ENCODE data around the gene B3GALT5. TPM values are rescaled to one million over a fixed set of nuclear protein-coding genes. Genes with fewer than 3 reads are reported as not detected.

The B3GALT5 gene
- total and polyA plus RNA-seq, 12 donors, result 0.07 to 0.60 (median 0.25) TPM; not detected in 2

GRCh38 chr21:39647476-39647875 lies 34.7 kb downstream of the B3GALT5 start:
- 72 to 86% (median 84%) methylated on average over 5 to 6 of the region's 6 CpGs for WGBS, 4 donors
- Histone ChIP-seq H3K4me1 (replicated peaks in 1 of 2) (no peaks in the 10 kb centered on the region), H3K27ac (no peak overlapping the region), H3K4me3 (no peak overlapping the region), H3K36me3 (replicated peaks in 1 of 2) (no peaks in the 10 kb centered on the region), H3K9me3 (replicated peaks in 1 of 3) (no peaks in the 10 kb centered on the region), H3K27me3 (no peaks in the 10 kb centered on the region)
- intact Hi-C loops (cut with DNase I), result no loop called here
- TF ChIP-seq POLR2A (IDR thresholded peaks at IDR 0.05) (no peak), CTCF (IDR thresholded peaks at IDR 0.05) (no peak)
- no peak for DNase-seq

DNA sequence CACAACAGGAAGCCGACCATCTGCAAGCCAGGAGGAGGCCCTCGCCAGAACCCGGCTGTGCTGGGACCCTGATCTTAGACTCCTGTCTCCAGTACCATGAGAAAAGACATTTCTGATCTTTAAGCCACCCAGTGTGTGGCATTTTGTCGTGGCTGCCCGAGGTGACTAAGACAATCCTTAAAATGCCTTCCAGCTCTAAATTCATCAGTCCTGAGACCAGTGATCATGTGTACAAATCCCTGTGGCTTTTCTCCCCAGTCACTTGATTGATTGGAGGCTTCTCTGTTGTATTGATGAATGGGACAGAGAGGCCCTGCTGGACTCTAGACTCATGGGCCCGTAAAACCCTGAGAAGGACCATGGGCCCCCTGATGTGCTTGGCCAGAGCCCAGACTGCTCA lies 36.1 kb downstream of the B3GALT5 start:
- Histone ChIP-seq H3K36me3 (replicated peaks in 1 of 2) (no peaks in the 10 kb centered on the region), H3K4me3 (no peak overlapping the region), H3K9me3 (replicated peaks in 1 of 3) (peaks cover 0 to 10% (median 0%) of the 10 kb centered on the region in 3 donors), H3K27ac (no peak overlapping the region), H3K4me1 (replicated peaks in 1 of 2) (no peaks in the 10 kb centered on the region), H3K27me3 (no peaks in the 10 kb centered on the region)
- TF ChIP-seq POLR2A (IDR thresholded peaks at IDR 0.05), result no peak
- no peak for TF ChIP-seq CTCF (IDR thresholded peaks at IDR 0.05)
- peak in 1 of 7 donors; percentile 31 for DNase-seq
- 63 to 76% (median 71%) methylated on average over 6 of the region's 6 CpGs for WGBS, 4 donors
- intact Hi-C loops (cut with DNase I), result no loop called here

DNA sequence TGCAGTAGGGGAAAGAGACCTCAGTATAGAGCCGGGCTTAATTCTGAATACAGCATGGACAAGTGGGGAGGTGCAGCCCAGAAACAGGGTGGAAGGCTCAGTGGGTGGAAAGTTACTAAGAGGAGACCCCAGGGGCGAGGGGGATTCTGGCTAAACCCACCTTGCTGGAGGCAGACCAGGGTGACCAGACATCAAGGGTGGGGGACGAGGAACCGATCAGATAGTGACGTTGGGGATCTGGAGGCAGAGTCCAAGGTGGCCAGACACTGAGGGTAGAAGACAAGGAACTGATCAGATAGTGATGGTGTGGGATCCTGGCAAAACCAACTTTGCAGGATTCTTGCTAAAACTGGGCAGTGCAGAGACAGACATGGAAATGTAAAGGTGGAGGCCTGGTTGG lies 36.8 kb downstream of the B3GALT5 start:
- TF ChIP-seq CTCF (IDR thresholded peaks at IDR 0.05) (no peak), POLR2A (IDR thresholded peaks at IDR 0.05) (no peak)
- DNase-seq, result no peak
- Histone ChIP-seq H3K27me3 (no peaks in the 10 kb centered on the region), H3K36me3 (replicated peaks in 1 of 2) (no peaks in the 10 kb centered on the region), H3K4me3 (no peak overlapping the region), H3K27ac (no peak overlapping the region), H3K4me1 (replicated peaks in 1 of 2) (no peaks in the 10 kb centered on the region), H3K9me3 (replicated peaks in 1 of 3) (peaks cover 0 to 10% (median 0%) of the 10 kb centered on the region in 3 donors)
- WGBS, 4 donors, result 82 to 87% (median 84%) methylated on average over 5 of the region's 5 CpGs
- intact Hi-C loops (cut with DNase I), result no loop called here

GRCh38 chr21:39650306-39650705 lies 37.6 kb downstream of the B3GALT5 start:
- Histone ChIP-seq H3K9me3 (replicated peaks in 1 of 3) (peaks cover 0 to 10% (median 0%) of the 10 kb centered on the region in 3 donors), H3K36me3 (replicated peaks in 1 of 2) (no peaks in the 10 kb centered on the region), H3K4me3 (no peak overlapping the region), H3K27me3 (no peaks in the 10 kb centered on the region), H3K27ac (no peak overlapping the region), H3K4me1 (replicated peaks in 1 of 2) (no peaks in the 10 kb centered on the region)
- WGBS, 4 donors, result 77 to 92% (median 87%) methylated on average over 8 to 12 of the region's 12 CpGs
- TF ChIP-seq CTCF (IDR thresholded peaks at IDR 0.05), result no peak
- no peak for TF ChIP-seq POLR2A (IDR thresholded peaks at IDR 0.05)
- DNase-seq, result peak in 1 of 7 donors; percentile 25
- intact Hi-C loops (cut with DNase I), result loop anchor here in 1 of 2 donors (5.0 kb wide), 1 partner anchor 112 kb away; no protein-coding TSS in a partner anchor

Measured in adrenal gland (tissue), 12 donors.